Hematopoietic multipotent progenitor cell treated with erythropoietin and hydrocortisone succinate and interleukin-3 and kit ligand, for 6 days (in vitro differentiated cells): Measurements from ENCODE around the gene SH3TC1.

Experiments
- DNase-seq: peaks from one replicate; pipeline ENCODE4 v3.0.0-alpha.2; 2015

Gene SH3TC1

DNA sequence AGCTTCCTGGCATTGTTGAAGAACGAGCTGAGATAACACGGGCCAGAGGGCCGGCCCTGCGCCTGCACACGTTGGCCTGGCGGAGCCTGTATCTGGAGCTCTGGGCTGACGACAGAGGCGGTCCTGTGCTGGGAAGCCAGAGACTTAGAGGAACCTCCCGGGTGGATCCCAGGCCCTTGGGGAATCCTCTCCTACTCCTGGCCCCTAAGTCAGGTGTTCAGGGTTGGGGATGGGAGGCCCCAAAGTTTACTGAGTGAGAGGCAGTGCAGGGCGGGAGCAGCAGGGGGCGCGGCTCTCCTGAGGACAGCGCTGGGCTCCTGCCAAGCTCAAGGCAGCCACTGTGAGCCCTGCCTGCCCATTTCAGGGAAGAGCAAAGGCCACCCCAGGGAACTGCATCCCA, 68.0 kb downstream of the SH3TC1 start:
- DNase-seq: peak; percentile 86

DNA sequence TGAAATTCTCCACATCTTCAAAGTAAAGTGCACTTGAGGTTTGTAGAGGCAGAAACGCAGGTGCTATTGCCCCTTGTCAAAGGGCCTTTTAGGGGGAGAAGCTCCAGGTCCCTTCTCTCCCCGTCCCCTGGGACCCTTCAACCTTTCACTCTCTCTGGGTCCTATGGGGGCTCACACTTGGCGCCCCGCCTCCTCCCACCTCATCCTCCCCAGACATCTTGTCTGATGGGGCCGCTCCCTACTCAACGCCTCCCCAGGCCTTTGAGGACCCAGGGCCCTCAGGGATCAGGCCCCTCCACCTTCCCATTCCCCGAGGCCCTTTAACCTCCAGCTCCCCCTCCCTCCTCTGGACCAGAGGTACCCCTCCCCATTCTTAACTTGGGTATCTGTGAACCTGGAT, 69.1 kb downstream of the SH3TC1 start:
- DNase-seq: no peak

DNA sequence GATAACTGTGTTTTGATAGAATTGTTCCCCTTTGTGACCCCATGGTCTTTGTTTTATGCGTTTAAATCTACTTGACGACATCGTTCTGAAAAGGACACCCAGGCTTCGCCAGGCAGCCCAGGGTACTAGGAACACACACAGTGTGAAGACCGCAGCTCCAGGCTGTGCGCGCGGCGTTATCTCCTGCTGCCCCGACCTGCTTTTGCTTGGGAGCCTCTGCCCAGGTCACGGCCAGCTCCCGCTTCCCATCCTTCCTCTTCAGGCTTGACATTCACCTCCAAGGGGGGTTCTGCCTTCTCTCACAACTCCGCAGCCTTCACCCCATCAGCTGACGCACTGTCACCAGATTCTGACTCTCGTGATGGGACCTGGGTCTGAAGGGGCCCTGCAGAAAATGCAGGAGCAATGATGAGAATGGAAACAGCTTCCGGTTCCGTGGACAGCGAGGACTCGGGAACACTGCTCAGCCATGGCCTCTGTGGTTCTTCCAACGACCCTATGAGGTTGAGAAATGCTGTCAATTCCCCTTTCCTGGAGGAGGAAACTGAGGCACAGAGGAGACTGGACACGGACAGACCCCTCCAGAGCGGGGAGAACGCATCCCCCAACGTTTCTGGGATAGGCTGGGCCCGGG, 69.9 kb downstream of the SH3TC1 start:
- no peak for DNase-seq

DNA sequence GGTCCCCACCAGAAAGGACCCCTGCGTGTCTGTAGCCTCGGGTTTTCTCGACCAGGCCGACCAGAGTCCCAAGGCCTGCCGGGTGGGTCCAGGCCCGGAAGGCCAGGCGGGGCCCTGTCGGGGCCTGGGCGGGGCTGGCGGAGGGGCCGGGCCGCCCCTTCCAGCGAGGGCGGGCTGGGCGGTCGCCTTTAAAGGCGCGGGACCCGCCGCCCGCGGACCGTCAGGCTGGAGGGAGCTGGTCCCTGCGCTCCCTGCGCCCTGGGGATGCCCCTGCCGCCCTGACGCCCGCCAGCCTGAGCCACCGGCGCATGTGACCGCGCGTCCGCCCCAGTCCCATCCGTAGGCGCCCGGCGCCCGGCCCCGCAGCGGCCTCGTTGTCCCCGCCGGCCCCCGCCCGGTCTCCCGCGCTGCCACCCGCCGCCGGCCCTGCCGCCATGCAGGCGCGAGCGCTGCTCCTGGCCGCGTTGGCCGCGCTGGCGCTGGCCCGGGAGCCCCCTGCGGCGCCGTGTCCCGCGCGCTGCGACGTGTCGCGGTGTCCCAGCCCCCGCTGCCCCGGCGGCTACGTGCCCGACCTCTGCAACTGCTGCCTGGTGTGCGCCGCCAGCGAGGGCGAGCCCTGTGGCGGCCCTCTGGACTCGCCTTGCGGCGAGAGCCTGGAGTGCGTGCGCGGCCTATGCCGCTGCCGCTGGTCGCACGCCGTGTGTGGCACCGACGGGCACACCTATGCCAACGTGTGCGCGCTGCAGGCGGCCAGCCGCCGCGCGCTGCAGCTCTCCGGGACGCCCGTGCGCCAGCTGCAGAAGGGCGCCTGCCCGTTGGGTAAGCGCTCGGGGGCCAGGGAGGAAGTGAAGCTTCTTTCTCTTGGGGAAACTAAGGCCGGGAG, 70.7 kb downstream of the SH3TC1 start, which contains the start of gene HTRA3:
Gene HTRA3 (plus strand): TSS at position 220 of the 883 bp plus-strand sequence. CDS start 215 bp downstream, at position 435.
- peak; percentile 51 for DNase-seq

DNA sequence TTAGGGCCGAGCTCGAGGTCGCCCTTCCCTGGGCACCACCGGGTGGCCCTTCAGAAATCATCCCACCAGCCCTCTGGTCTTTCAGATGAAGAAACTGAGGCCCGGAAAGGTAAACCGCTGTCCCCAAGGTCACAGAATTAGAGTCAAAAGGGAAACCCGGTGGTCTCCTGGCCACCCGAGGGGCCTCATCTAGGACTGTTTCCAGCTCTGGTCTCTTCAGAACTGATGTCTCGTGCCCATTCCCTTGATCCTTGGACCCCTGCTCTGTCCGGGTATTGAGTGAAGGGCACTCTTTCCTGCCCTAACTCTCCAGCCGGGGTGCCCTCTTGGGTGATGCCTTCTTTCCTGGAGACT, 71.3 kb downstream of the SH3TC1 start:
- no peak for DNase-seq

DNA sequence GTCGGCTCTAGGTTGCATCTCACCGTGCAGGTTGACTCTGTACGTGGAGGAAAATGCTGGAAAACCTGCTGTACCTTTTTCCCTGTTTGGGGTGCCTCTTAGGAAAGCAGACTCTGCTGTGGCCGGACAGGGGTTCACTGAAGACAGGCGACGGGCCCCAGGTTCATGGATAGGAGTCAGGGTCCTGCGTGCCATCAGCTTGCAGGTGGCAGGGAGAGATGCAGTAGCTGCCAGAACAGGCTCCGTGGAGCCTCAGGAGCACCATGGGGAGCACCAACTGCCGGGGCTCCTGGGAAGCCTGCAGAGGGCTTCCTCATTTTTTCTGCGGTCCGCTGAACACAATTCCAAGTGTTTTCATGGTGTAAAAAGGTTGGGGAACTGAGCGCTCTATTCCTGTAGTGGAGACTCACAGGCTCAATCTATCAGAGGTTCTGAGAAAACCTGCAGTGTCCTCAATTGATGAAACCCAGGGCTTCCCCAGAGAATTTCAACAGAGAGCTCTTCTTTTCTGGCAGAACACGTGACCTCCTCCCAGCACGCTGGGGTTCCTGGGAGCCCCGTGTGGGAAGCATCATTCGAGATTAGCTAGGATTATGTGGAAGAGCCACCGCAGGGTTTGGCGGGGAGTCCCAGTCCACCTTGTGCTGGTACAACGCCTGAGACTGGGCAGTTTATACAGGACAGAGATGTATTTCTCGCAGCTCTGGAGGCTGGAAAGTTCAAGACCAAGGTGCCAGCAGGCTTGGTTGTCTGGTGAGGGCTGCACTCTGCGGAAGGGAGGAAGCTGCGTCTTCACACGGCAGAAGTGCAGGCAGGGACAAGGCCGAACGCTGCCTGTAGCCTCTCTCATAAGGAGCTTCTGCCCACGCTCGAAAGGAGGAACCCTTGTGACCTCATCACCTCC, 72.1 kb downstream of the SH3TC1 start:
- DNase-seq: no peak

DNA sequence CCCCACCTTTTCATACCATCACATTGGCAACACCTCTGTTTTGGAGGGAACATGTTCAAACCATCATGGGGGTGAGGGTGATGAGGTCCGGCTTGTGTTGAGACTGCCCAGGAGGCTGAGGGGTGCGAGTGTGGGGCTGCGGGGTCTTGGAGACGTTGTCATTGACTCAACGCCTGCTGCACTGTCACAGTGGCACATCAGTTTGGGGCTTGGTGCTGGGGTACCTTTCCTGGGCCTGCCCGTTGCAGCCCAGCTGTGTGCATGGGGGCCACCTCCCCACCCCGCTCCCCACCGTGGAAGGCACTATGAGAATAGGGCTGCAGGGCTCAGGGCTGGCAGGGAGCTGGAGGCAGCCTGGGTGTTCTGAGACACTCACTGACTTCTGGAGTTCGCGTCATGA, 72.7 kb downstream of the SH3TC1 start:
- DNase-seq: no peak

DNA sequence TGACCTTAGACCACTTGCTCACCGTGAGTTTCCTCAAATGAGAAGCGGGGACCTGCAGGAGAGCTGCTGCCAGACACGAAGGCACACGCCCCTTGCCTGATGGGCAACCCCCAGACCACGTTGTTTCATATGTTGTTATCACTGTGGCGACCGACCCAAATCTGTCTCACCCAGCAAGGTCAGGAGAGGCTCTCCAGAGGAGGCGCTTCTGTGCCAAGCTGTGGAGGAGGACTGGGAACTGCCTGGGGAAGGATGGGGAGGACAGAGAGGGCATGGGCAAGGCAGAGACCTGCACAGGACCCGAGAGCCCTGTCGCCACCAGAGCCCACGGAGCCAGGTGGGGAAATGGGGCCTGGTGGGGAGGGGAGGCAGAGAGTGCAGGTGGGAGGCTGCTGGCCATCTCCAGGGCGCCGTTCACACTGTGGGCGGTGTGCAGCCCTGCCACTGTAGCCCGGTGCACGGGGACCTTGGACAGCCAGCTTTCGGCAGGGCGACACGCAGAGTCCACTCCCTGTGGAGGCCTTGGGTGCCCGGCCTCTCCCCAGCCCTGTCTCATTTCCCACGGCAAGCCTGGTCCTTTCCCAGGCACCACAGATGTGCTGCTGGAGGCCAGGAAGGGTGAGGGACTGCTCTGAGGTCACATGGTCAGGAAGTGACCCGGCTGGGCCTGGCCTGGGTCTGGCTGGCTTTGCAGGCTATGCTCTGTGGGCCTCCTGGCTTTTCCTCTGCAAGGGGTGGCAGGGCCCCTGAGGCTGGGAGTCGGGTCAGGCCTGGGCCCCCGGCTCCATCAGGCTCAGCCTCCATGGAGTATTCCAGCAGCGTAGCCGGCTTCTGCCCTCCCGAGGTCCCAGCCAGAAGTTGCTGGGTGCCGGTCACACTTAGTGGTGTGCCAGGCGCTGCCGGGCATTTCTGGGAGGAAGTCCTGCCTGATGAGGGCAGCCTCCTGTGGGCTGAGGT, 73.7 kb downstream of the SH3TC1 start:
- peak; percentile 32 for DNase-seq

DNA sequence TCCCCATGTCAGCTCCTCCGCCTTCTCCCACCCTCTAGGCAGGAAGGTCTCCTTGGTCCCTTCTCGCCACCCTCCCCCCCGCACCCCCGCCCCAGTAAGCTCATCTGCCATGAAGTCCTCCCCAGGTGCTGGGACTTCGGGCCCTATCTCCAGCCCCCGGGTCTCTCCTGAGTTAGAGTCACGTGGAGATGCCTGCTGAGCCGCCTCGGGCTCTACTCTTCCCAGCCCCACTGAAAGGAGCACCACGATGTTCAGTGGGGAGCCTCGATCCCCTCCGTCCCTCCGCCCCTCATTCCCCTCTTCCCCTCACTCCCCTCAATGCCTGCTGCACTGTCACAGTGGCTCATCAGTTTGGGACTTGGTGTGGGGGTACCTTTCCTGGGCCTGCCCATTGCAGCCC, 74.4 kb downstream of the SH3TC1 start:
- no peak for DNase-seq

DNA sequence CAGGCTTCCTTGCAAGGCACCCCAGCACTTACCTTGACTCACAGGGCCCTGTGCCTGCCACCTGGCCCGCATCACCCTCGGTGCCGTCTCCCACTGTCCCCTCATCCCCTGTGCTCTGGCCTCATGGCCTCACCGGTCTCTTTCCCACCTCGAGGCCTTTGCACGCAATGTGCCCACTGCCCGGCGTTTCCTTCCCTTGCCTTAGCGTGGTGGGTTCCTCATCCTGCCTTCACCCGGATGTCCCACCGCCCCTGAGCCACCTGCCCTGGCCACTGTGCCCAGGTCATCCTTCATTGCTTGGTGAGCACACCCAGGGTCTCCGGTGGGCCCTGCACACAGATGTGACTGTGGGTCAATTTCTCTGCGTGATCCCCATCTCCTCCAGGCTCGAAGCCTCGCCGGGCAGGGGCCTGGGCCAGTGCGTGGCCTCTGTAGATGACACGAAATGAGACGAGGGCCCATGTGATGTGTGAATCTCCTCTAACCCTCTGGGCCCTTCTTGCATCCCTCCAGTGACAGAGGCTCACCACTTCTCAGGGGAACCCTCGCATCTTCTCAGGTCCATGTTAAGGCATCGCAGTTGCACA, 75.1 kb downstream of the SH3TC1 start:
- no peak for DNase-seq

DNA sequence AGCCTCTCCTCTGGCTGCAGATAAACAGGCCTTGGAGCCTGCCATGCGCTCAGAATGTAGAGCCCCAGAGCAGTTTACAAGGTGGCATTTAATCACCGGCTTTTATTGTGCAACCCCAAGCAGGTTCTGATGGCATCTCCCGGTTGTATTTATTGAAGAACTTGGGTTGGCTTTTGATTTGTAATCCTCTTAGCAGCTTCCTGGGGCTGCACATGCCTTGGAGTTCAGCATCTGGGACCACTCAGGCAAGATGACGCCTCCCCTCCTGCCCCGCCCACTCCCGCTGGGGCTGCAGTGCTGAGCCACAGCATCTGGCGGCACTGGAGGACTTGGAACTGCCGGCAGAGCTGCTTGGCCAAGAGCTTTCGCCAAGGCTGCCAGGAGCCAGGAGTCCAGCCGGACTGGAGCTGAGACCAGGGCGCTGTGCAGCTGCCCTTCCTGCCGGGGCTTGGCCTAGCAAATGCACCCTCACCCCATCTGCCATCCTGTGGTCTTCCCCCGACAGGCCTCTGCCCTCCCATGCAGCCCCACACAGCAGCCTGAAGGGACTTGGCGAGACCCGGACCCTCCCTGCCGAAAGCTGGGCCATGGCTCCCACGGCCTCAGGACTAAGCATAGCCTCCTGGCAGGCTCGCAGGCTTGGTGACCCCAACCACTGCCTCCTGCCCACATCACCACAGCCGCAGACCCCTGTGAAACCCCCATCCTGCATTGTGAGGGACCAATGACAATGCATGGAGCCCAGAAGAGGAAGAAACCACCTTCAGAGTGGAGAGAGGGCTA, 75.9 kb downstream of the SH3TC1 start:
- DNase-seq: peak; percentile 41

DNA sequence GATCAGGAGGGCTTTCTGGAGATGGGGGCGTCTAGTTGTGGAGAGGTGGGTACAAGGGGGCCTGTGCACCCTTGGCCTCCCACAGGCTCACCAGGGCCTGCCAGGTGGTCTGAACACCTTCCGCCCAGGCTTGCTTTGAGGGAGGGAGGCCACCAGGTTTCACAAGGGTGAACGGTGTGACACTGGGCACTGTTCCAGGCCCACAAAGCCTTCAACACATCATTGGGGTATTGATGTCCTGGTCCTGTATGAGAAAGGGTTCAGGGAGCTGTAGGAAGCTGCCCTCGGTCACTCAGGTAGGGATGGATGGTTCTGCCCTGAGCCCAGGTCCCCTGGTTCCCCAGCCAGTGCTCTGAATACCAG, 76.4 kb downstream of the SH3TC1 start:
- DNase-seq: no peak

DNA sequence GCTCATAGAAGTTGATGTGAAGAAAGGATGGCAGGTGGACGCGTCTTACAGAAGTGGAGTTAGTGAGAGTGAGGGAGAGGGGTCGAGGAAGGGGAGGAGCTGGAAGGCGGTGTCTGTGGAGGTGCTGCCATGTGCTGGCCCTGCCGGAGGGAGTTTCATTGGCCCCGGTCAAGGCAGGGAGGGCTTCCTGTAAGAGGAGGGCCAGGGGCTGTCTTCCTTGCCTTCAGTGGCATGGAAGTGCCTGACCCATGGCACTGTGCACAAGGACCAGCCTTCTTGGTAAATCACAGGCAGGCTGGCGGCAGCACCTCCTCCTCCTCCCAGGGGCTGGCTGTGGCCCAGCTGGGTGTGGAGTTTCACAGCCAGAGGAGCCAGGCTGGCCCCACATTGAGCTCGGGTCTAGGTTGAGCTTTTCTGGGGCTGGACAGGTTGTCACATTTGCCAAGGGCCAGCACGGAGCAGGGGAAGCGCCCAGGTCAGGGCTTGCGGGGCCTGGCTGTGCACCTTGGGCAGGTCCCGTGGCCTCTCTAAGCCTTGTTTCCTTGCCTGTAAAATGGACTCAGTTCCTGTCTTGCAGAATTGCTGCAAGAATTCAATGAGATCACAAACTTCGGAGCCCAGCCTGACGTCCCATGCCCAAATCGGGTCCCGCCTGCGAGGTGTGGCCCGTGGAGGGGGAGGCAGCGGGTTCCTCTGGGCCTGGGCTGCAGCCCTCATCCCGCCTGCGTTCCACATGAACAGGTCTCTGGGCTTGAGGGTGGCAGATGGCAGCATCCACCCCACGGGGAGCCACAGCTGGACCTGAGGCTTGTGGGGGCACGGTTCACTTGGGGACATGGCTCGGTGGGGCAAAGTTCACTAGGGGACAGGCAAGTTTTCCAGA, 77.5 kb downstream of the SH3TC1 start:
- DNase-seq: no peak

DNA sequence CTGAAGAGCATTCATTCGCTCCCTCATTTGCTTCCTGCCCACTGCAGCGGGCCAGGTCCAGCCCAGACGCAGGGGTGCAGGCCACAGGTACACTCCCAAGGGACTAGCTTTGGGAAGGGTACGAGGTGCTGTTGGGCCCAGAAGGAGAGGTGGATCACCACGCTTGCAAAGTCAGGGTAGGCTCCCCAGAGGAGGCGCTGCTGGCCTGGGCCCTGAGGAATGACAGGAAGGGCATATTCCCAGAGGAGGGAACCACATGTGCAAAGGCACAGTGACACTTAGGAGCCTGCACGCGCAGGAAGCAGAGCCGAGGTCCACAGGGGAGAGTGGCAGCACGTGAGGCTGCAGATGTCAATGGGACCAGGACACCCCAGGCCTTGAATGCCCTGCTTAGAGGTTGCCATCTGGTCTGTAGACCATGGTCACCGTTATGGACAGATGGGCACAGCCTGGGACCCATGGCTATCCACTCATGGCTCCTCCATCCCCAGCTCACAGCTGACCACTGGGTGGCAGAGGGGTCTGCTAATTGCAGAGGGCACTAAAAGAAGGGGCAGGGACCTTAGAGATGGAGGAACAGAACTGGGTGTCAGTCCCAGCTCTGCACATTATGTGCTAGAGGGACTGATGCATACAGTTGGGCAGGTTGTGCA, 78.4 kb downstream of the SH3TC1 start:
- no peak for DNase-seq

DNA sequence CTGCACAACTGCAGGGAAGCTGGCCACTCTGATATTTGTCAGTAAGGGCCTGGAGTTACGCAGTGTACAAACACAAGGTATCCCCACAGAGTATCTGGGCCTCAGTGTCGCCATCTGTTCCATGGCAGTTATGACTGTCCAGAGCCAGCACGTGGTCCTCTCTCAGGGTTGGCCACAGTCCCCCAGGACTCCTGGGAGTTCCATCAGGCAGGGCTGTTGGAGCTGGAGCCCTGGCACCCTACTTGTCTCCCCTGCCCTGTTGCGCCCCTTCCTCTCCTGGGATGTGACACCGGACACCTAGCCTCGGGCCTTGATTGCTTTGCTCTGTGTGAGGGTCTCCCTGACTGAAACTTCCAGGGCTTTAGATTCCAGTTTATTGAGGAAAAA, 78.9 kb downstream of the SH3TC1 start:
- DNase-seq: no peak

DNA sequence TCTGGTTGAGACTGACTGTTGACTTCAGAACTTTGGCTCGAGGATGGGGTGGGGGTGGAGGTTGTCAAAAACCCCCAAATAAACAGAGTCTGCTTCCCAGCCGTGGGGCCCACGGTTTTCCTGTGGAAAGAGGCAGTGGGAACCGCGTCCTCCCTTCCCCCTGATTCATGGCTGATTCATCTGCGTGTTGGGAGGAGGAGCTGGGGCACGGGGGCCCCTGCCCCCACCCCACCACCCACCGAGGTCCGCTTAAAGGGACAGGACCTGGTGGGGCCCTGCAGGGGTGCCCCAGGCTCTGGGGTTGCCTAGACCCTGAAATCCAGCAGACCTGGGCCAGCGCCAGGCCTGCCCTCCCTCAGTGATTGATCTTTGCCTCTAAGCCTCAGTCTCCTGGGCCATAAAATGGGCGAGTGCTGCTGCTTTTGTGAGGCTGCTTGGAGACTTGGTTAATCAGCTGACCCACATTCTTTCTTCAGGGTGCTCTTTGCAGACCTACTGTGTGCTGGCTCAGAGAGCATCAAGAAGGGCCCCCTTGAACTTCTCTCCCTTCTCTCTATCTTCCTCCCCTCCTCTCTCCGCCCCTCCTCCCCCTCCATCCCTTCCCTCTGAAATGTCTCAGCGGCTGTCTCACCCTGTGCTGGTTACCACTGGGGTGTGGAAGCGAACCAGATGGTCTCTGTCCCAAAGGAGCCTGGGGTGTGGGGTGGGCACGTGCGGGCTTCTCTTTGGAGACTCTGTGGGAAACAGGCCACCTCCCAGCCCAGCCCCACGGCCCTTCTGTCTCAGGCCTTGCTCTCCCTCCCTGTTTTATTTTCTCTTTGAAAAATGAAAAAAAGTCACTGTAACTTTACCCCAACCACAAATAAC, 79.6 kb downstream of the SH3TC1 start:
- no peak for DNase-seq

DNA sequence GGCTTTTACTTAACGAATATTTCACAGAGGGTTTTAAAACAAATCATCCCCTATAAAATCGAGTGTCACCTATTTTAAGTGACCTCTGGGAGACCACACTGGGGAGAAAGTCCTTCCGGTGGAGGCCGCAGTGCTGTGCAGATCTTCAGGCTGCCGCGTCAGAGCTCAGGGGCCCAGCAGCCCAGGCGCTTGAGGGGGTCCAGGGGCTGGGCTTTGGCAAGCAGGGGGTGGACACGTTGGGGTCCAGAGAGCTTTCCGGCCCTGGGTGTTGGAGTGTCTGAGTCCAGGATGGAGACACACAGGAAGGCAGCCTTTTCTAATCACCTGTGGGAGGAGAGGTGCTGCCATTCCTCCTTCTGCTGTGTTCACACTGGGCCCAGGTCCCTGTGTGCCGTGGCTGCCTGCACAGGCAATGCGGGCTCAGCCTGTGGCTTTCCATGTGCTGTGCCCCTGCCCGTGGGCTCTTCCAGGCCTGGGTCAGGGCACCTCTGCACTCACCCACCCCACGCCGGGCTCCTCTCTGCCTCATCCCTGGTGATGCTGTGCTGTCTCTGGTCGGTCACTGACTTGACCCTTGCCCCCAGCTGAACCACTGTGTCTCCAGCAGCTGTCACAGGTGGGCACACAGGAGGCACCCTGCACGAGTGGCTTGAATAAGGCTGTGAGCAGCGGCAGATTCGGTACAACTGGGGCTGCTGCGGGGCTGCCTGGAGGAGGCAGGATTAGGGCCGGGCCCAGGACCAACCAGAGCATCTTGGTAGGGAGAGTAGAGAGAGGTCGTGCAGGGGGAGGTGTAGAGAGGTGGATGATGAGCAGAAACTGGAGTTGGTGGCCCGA, 80.4 kb downstream of the SH3TC1 start:
- DNase-seq: no peak
